HG02884 (cell line): ENCODE measurements around the gene RAMP3.

Source experiments
- ATAC-seq: cut with Tn5 transposase; IDR thresholded peaks from one replicate; pipeline ENCODE4 v1.9.1; 2021; ENCODE audit warnings: mild to moderate bottlenecking, moderate library complexity; ENCODE audit not compliant: unreplicated experiment

The RAMP3 gene

GRCh38 chr7:45219801-45220435, 62.3 kb downstream of the RAMP3 start:
- ATAC-seq: no peak

- no peak for ATAC-seq
Observed at GRCh38 chr7:45220846-45221618, 63.4 kb downstream of the RAMP3 start.

- ATAC-seq: no peak
Observed at GRCh38 chr7:45221896-45222604, 64.5 kb downstream of the RAMP3 start.

GRCh38 chr7:45223078-45223477, 65.5 kb downstream of the RAMP3 start:
- no peak for ATAC-seq

GRCh38 chr7:45223728-45224630, 66.4 kb downstream of the RAMP3 start:
- ATAC-seq: no peak

GRCh38 chr7:45224832-45225231, 67.2 kb downstream of the RAMP3 start:
- no peak for ATAC-seq

GRCh38 chr7:45225311-45225947, 67.8 kb downstream of the RAMP3 start:
- no peak for ATAC-seq

- ATAC-seq: no peak
Observed at GRCh38 chr7:45225948-45226335, 68.4 kb downstream of the RAMP3 start.

GRCh38 chr7:45229156-45229920, 71.7 kb downstream of the RAMP3 start:
- ATAC-seq: no peak

- ATAC-seq: no peak
Observed at GRCh38 chr7:45230083-45230482, 72.5 kb downstream of the RAMP3 start.

- ATAC-seq: no peak
Observed at GRCh38 chr7:45230611-45231165, 73.1 kb downstream of the RAMP3 start.

- no peak for ATAC-seq
Observed at GRCh38 chr7:45233249-45233775, 75.7 kb downstream of the RAMP3 start.
